Activated T-helper 1 cell treated with anti-CD3 and anti-CD28 coated beads, Interleukin-12 subunit alpha, Interleukin-12 subunit beta, Interleukin-2, Interleukin-4 antibody, amounts not matched to agents 30 ng/mL and 10 ng/mL and 1 ng/mL, durations not matched to agents 14 hours and 24 hours and 36 hours (primary cell): ENCODE data around the gene MYO1B. TPM values are rescaled to one million over a fixed set of nuclear protein-coding genes. Genes with fewer than 3 reads are reported as not detected.

ENCODE experiments used
- DNase-seq: peaks from one replicate; pipeline ENCODE4 v3.0.0; 2021; ENCODE audit warnings: low spot score
- H3K27ac Mint-ChIP-seq: one replicate; pipeline ENCODE4 v1.8.0; 2021; ENCODE audit warnings: mild to moderate bottlenecking, mixed read lengths
- H3K27me3 Mint-ChIP-seq: one replicate; pipeline ENCODE4 v1.8.0; 2022; ENCODE audit warnings: mild to moderate bottlenecking, moderate library complexity, mixed read lengths; ENCODE audit not compliant: insufficient read depth
- H3K36me3 Mint-ChIP-seq: one replicate; pipeline ENCODE4 v1.8.0; 2021; ENCODE audit warnings: low read depth, mixed read lengths
- H3K4me1 Mint-ChIP-seq: one replicate; pipeline ENCODE4 v1.8.0; 2021; ENCODE audit warnings: low read depth, mixed read lengths
- H3K4me3 Mint-ChIP-seq: one replicate; pipeline ENCODE4 v1.8.0; 2021; ENCODE audit warnings: mild to moderate bottlenecking, moderate library complexity, mixed read lengths
- H3K9me3 Mint-ChIP-seq: one replicate; pipeline ENCODE4 v1.8.0; 2021; ENCODE audit warnings: mixed read lengths
- intact Hi-C: fragments of 100-400 bp; cut with micrococcal nuclease; formaldehyde crosslinking; loops from one replicate; pipeline ENCODE4 v1.15.1; 2024
- total RNA-seq: library from RNA; stranded (reverse); gene quantifications from 2 replicates; pipeline ENCODE4 v1.2.3, GENCODE V29; 2022

The MYO1B gene
- total RNA-seq, 1 donor from 2014 or later: 13.2 TPM

GRCh38 chr2:191250400-191250799 lies 5.2 kb downstream of the MYO1B start:
- H3K27me3 Mint-ChIP-seq: peaks cover 2% of the 10 kb centered on the region
- H3K9me3 Mint-ChIP-seq: no peaks in the 10 kb centered on the region
- H3K4me3 Mint-ChIP-seq: no peak overlapping the region
- no peak for DNase-seq
- peaks cover 1% of the 10 kb centered on the region for H3K36me3 Mint-ChIP-seq
- H3K4me1 Mint-ChIP-seq: peaks cover 23% of the 10 kb centered on the region
- no peak overlapping the region for H3K27ac Mint-ChIP-seq
- intact Hi-C loops: no loop called here

GRCh38 chr2:191250986-191251385 lies 5.8 kb downstream of the MYO1B start:
- H3K9me3 Mint-ChIP-seq: no peaks in the 10 kb centered on the region
- no peak overlapping the region for H3K4me3 Mint-ChIP-seq
- no peak overlapping the region for H3K27ac Mint-ChIP-seq
- H3K4me1 Mint-ChIP-seq: peaks cover 22% of the 10 kb centered on the region
- peaks cover 2% of the 10 kb centered on the region for H3K27me3 Mint-ChIP-seq
- intact Hi-C loops: no loop called here
- no peak for DNase-seq
- H3K36me3 Mint-ChIP-seq: peaks cover 1% of the 10 kb centered on the region

- Mint-ChIP-seq H3K36me3 (no peaks in the 10 kb centered on the region), H3K4me3 (no peak overlapping the region), H3K9me3 (no peaks in the 10 kb centered on the region), H3K27me3 (no peaks in the 10 kb centered on the region), H3K4me1 (peaks cover 5% of the 10 kb centered on the region), H3K27ac (no peak overlapping the region)
- no peak for DNase-seq
- intact Hi-C loops: no loop called here
Measured at GRCh38 chr2:191252699-191253098, 7.5 kb downstream of the MYO1B start.

- intact Hi-C loops: no loop called here
- DNase-seq: no peak
- no peaks in the 10 kb centered on the region for H3K9me3 Mint-ChIP-seq
- H3K27me3 Mint-ChIP-seq: no peaks in the 10 kb centered on the region
- no peaks in the 10 kb centered on the region for H3K4me1 Mint-ChIP-seq
- no peak overlapping the region for H3K27ac Mint-ChIP-seq
- H3K4me3 Mint-ChIP-seq: no peak overlapping the region
- no peaks in the 10 kb centered on the region for H3K36me3 Mint-ChIP-seq
Measured at GRCh38 chr2:191253476-191253875, 8.3 kb downstream of the MYO1B start.

- no peaks in the 10 kb centered on the region for H3K27me3 Mint-ChIP-seq
- no peaks in the 10 kb centered on the region for H3K9me3 Mint-ChIP-seq
- H3K4me1 Mint-ChIP-seq: no peaks in the 10 kb centered on the region
- intact Hi-C loops: no loop called here
- no peak for DNase-seq
- no peak overlapping the region for H3K4me3 Mint-ChIP-seq
- no peaks in the 10 kb centered on the region for H3K36me3 Mint-ChIP-seq
- no peak overlapping the region for H3K27ac Mint-ChIP-seq
Measured at GRCh38 chr2:191255271-191255670, 10.1 kb downstream of the MYO1B start.

GRCh38 chr2:191255756-191256312 lies 10.6 kb downstream of the MYO1B start:
- no peaks in the 10 kb centered on the region for H3K9me3 Mint-ChIP-seq
- intact Hi-C loops: no loop called here
- no peaks in the 10 kb centered on the region for H3K27me3 Mint-ChIP-seq
- H3K36me3 Mint-ChIP-seq: no peaks in the 10 kb centered on the region
- no peak overlapping the region for H3K4me3 Mint-ChIP-seq
- DNase-seq: no peak
- H3K27ac Mint-ChIP-seq: no peak overlapping the region
- H3K4me1 Mint-ChIP-seq: no peaks in the 10 kb centered on the region

- peaks cover 5% of the 10 kb centered on the region for H3K4me1 Mint-ChIP-seq
- no peak for DNase-seq
- H3K9me3 Mint-ChIP-seq: no peaks in the 10 kb centered on the region
- H3K36me3 Mint-ChIP-seq: no peaks in the 10 kb centered on the region
- H3K27me3 Mint-ChIP-seq: no peaks in the 10 kb centered on the region
- intact Hi-C loops: no loop called here
- H3K27ac Mint-ChIP-seq: no peak overlapping the region
- H3K4me3 Mint-ChIP-seq: no peak overlapping the region
Measured at GRCh38 chr2:191257934-191258333, 12.7 kb downstream of the MYO1B start.

- intact Hi-C loops: no loop called here
- H3K27me3 Mint-ChIP-seq: no peaks in the 10 kb centered on the region
Measured at GRCh38 chr2:191258996-191259395, 13.8 kb downstream of the MYO1B start.

GRCh38 chr2:191262436-191262835 lies 17.2 kb downstream of the MYO1B start:
- Mint-ChIP-seq H3K27me3 (no peaks in the 10 kb centered on the region), H3K4me1 (peaks cover 12% of the 10 kb centered on the region), H3K9me3 (no peaks in the 10 kb centered on the region), H3K27ac (no peak overlapping the region), H3K36me3 (no peaks in the 10 kb centered on the region), H3K4me3 (no peak overlapping the region)
- DNase-seq: no peak
- intact Hi-C loops: no loop called here

More at GRCh38 chr2:191258996-191259395, 13.8 kb downstream of the MYO1B start:
- Mint-ChIP-seq H3K27ac (no peak overlapping the region), H3K4me1 (peaks cover 7% of the 10 kb centered on the region), H3K9me3 (no peaks in the 10 kb centered on the region), H3K36me3 (no peaks in the 10 kb centered on the region), H3K4me3 (no peak overlapping the region)
- DNase-seq: no peak

- no peaks in the 10 kb centered on the region for H3K27me3 Mint-ChIP-seq
- no peak overlapping the region for H3K27ac Mint-ChIP-seq
- no peak overlapping the region for H3K4me3 Mint-ChIP-seq
- intact Hi-C loops: no loop called here
- H3K36me3 Mint-ChIP-seq: no peaks in the 10 kb centered on the region
- no peaks in the 10 kb centered on the region for H3K9me3 Mint-ChIP-seq
- no peak for DNase-seq
- H3K4me1 Mint-ChIP-seq: peaks cover 12% of the 10 kb centered on the region
Measured at GRCh38 chr2:191263050-191263449, 17.8 kb downstream of the MYO1B start.

- DNase-seq: no peak
- no peaks in the 10 kb centered on the region for H3K36me3 Mint-ChIP-seq
- H3K4me3 Mint-ChIP-seq: no peak overlapping the region
- intact Hi-C loops: no loop called here
- no peaks in the 10 kb centered on the region for H3K9me3 Mint-ChIP-seq
- H3K27ac Mint-ChIP-seq: no peak overlapping the region
- H3K27me3 Mint-ChIP-seq: no peaks in the 10 kb centered on the region
- H3K4me1 Mint-ChIP-seq: peaks cover 12% of the 10 kb centered on the region
Measured at GRCh38 chr2:191264647-191265081, 19.5 kb downstream of the MYO1B start.

- DNase-seq: no peak
- Mint-ChIP-seq H3K4me1 (peaks cover 12% of the 10 kb centered on the region), H3K4me3 (no peak overlapping the region), H3K9me3 (no peaks in the 10 kb centered on the region), H3K27ac (no peak overlapping the region), H3K27me3 (no peaks in the 10 kb centered on the region), H3K36me3 (no peaks in the 10 kb centered on the region)
- intact Hi-C loops: no loop called here
Measured at GRCh38 chr2:191265311-191266170, 20.3 kb downstream of the MYO1B start.

GRCh38 chr2:191266201-191266600 lies 21.0 kb downstream of the MYO1B start:
- Mint-ChIP-seq H3K4me3 (no peak overlapping the region), H3K27ac (no peak overlapping the region), H3K36me3 (no peaks in the 10 kb centered on the region), H3K9me3 (no peaks in the 10 kb centered on the region), H3K27me3 (peaks cover 3% of the 10 kb centered on the region), H3K4me1 (peaks cover 12% of the 10 kb centered on the region)
- DNase-seq: no peak
- intact Hi-C loops: no loop called here
